Neural progenitor cell (in vitro differentiated cells): ENCODE data around the gene PIP4K2A. TPM values are rescaled to one million over a fixed set of nuclear protein-coding genes. Genes with fewer than 3 reads are reported as not detected.
"Not testable (repeated sequence)": the region's sequence is repeated elsewhere in the genome, so short reads cannot be mapped to it uniquely, and the experiment has no call there.

ENCODE experiments used
- DNase-seq: peaks from one replicate; pipeline ENCODE4 v3.0.0-alpha.2; 2016; ENCODE audit warnings: low spot score
- H2AFZ ChIP-seq: fragments of 200-600 bp; sonication (generic); replicated peaks from 2 replicates; pipeline ENCODE4 v1.6.1; 2016; ENCODE audit warnings: antibody characterized with exemption
- H3F3A ChIP-seq: fragments of 200-600 bp; sonication (generic); 2 replicates; pipeline ENCODE4 v1.6.1; 2016; ENCODE audit warnings: antibody characterized with exemption, low read depth
- H3K27ac ChIP-seq: fragments of 200-600 bp; sonication (generic); 2 replicates; pipeline ENCODE4 v1.5.1; 2016; ENCODE audit warnings: mild to moderate bottlenecking
- H3K27me3 ChIP-seq: fragments of 200-600 bp; sonication (generic); 2 replicates; pipeline ENCODE4 v1.6.1; 2016; ENCODE audit warnings: mild to moderate bottlenecking, moderate library complexity
- H3K36me3 ChIP-seq: fragments of 200-600 bp; sonication (generic); 2 replicates; pipeline ENCODE4 v1.5.1; 2016
- H3K4me1 ChIP-seq: fragments of 200-600 bp; sonication (generic); 2 replicates; pipeline ENCODE4 v1.6.1; 2016; ENCODE audit warnings: mixed run types
- H3K4me2 ChIP-seq: fragments of 200-600 bp; sonication (generic); 2 replicates; pipeline ENCODE4 v1.6.1; 2016
- H3K4me3 ChIP-seq: fragments of 200-600 bp; sonication (generic); 2 replicates; pipeline ENCODE4 v1.5.1; 2016
- H3K79me2 ChIP-seq: fragments of 200-600 bp; sonication (generic); 2 replicates; pipeline ENCODE4 v1.6.1; 2016; ENCODE audit warnings: low read depth
- H3K9ac ChIP-seq: fragments of 200-600 bp; sonication (generic); 2 replicates; pipeline ENCODE4 v1.6.1; 2016
- H3K9me3 ChIP-seq: fragments of 200-600 bp; sonication (generic); 2 replicates; pipeline ENCODE4 v1.5.1; 2016; ENCODE audit warnings: low read depth
- H4K20me1 ChIP-seq: fragments of 200-600 bp; sonication (generic); 2 replicates; pipeline ENCODE4 v1.6.1; 2016; ENCODE audit warnings: low read depth
- H3K27ac Mint-ChIP-seq: 3 replicates; pipeline ENCODE4 v1.8.0; 2021; ENCODE audit warnings: mixed read lengths
- H3K27me3 Mint-ChIP-seq: 2 replicates; pipeline ENCODE4 v1.8.0; 2022; ENCODE audit warnings: low read depth, mild to moderate bottlenecking, inconsistent platforms, moderate library complexity, mixed read lengths; ENCODE audit not compliant: insufficient read depth
- H3K36me3 Mint-ChIP-seq: 3 replicates; pipeline ENCODE4 v1.8.0; 2021; ENCODE audit warnings: mixed read lengths
- H3K4me1 Mint-ChIP-seq: 3 replicates; pipeline ENCODE4 v1.8.0; 2021; ENCODE audit warnings: mixed read lengths
- H3K4me3 Mint-ChIP-seq: 3 replicates; pipeline ENCODE4 v1.8.0; 2021; ENCODE audit warnings: mild to moderate bottlenecking, moderate library complexity, mixed read lengths
- H3K9me3 Mint-ChIP-seq: 3 replicates; pipeline ENCODE4 v1.8.0; 2020; ENCODE audit warnings: mixed read lengths
- EZH2 ChIP-seq: fragments of 200-600 bp; sonication (generic); IDR thresholded peaks from 2 replicates; pipeline ENCODE4 v1.6.1; 2017; ENCODE audit warnings: antibody characterized with exemption, mild to moderate bottlenecking, moderate library complexity
- EZH2phosphoT487 ChIP-seq: fragments of 200-600 bp; sonication (generic); IDR thresholded peaks from 2 replicates; pipeline ENCODE4 v1.6.1; 2017; ENCODE audit warnings: antibody characterized with exemption
- total RNA-seq: library from RNA; depleted of rRNA; stranded (reverse); fragments of >200 nt; gene quantifications from 2 replicates; pipeline ENCODE4 v1.2.3, GENCODE V29; 2015; ENCODE audit warnings: low replicate concordance
- TF ChIP-seq, protein P1 (sequence below): fragments of 200-600 bp; sonication (generic); IDR thresholded peaks from 2 replicates; pipeline ENCODE4 v1.5.1; 2017; ENCODE audit warnings: antibody characterized with exemption, mild to moderate bottlenecking

Gene PIP4K2A
- total RNA-seq, 1 donor from 2014 or later, result 37.6 TPM

DNA sequence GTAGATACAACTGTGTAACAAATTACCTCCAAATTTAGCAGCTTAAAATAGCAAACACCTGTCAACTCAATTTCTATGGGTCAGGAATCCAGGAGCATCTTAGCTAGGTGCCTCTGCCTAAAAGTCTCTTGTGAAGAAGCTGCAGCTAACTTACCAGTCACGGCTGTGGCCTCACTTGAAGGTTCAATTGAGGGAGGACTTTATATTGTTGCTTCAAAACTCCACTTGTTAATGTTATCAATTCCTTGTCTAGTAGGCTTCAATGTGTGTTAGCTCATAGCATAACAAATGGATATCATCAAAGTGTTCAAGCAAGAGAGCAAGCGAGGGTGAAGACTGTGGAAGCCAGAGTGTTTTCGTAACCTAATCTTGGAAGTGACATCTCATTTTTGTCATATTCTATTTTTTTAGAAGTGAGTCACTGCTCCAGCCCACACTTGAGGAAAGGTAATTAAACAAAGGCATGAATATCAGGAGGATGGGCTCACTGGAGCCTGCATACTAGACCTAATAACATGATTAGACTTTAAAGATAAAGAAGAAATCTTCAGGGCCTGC lies 196.1 kb downstream of the PIP4K2A start:
- Histone ChIP-seq H2AFZ (no peak overlapping the region), H3K79me2 (no peaks in the 10 kb centered on the region), H3K9me3 (no peaks in the 10 kb centered on the region), H3F3A (peaks cover 5% of the 10 kb centered on the region), H3K27me3 (peaks cover 21% of the 10 kb centered on the region), H3K4me3 (no peak overlapping the region), H4K20me1 (no peaks in the 10 kb centered on the region), H3K9ac (no peak overlapping the region), H3K27ac (no peak overlapping the region), H3K4me2 (no peak overlapping the region), H3K36me3 (no peaks in the 10 kb centered on the region), H3K4me1 (peaks cover 5% of the 10 kb centered on the region)
- peaks cover 2% of the 10 kb centered on the region for H3K27me3 Mint-ChIP-seq
- no peak for DNase-seq
- no peak overlapping the region for H3K4me3 Mint-ChIP-seq
- peaks cover 8% of the 10 kb centered on the region for H3K9me3 Mint-ChIP-seq
- no peaks in the 10 kb centered on the region for H3K36me3 Mint-ChIP-seq
- TF ChIP-seq, protein P1, sequence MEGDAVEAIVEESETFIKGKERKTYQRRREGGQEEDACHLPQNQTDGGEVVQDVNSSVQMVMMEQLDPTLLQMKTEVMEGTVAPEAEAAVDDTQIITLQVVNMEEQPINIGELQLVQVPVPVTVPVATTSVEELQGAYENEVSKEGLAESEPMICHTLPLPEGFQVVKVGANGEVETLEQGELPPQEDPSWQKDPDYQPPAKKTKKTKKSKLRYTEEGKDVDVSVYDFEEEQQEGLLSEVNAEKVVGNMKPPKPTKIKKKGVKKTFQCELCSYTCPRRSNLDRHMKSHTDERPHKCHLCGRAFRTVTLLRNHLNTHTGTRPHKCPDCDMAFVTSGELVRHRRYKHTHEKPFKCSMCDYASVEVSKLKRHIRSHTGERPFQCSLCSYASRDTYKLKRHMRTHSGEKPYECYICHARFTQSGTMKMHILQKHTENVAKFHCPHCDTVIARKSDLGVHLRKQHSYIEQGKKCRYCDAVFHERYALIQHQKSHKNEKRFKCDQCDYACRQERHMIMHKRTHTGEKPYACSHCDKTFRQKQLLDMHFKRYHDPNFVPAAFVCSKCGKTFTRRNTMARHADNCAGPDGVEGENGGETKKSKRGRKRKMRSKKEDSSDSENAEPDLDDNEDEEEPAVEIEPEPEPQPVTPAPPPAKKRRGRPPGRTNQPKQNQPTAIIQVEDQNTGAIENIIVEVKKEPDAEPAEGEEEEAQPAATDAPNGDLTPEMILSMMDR, result no peak
- TF ChIP-seq EZH2phosphoT487 (no peak), EZH2 (no peak)
- H3K4me1 Mint-ChIP-seq, result peaks cover 8% of the 10 kb centered on the region
- no peak overlapping the region for H3K27ac Mint-ChIP-seq

DNA sequence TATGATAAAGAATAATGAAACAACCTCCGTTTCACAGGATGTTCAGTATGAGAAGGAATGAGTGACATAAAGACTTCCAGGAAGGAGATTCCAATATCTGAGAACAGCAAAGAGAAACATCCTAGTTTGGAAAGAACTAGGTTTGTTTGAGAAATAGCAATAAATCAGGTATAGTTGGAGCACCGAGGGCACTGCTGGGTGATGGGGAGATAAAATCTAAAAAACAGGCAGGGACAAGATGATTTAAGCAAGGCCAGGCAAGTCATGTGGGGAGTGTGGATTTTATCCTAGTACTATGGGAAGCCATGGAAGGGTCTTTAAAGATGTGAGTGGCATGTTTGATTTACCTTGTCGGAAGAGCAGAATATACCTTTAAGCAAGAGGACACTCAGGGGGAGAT lies 199.4 kb downstream of the PIP4K2A start:
- Histone ChIP-seq H3K36me3 (no peaks in the 10 kb centered on the region), H4K20me1 (no peaks in the 10 kb centered on the region), H2AFZ (no peak overlapping the region), H3K4me3 (no peak overlapping the region), H3K9ac (no peak overlapping the region), H3K27me3 (peaks cover 18% of the 10 kb centered on the region), H3K79me2 (no peaks in the 10 kb centered on the region), H3K9me3 (no peaks in the 10 kb centered on the region), H3K4me2 (no peak overlapping the region), H3K27ac (no peak overlapping the region), H3F3A (peaks cover 17% of the 10 kb centered on the region), H3K4me1 (peaks cover 10% of the 10 kb centered on the region)
- H3K36me3 Mint-ChIP-seq, result peaks cover 3% of the 10 kb centered on the region
- no peak for TF ChIP-seq EZH2
- TF ChIP-seq, protein P1, result no peak
- no peak overlapping the region for H3K27ac Mint-ChIP-seq
- H3K9me3 Mint-ChIP-seq, result peaks cover 17% of the 10 kb centered on the region
- H3K4me1 Mint-ChIP-seq, result peaks cover 11% of the 10 kb centered on the region
- no peak for DNase-seq
- H3K4me3 Mint-ChIP-seq, result no peak overlapping the region
- H3K27me3 Mint-ChIP-seq, result no peaks in the 10 kb centered on the region

DNA sequence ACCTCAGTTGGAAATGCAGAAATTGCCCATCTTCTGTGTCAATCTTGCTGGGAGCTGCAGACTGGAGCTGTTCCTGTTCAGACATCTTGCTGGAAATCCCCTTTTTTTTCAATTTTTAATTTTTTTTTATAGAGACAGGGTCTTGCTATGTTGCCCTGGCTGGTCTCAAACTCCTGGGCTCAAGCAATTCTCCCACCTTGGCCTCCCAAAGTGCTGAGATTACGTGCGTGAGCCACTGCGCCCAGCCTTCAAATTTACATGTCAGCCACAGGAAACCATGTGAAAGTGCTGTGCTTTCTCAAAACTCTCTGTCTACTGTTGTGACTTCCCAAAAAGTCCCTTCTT lies 200.0 kb downstream of the PIP4K2A start:
- H3K9ac ChIP-seq, H3K36me3 Mint-ChIP-seq, DNase-seq, H4K20me1 ChIP-seq, H2AFZ ChIP-seq, H3K36me3 ChIP-seq, H3K79me2 ChIP-seq, H3K4me1 ChIP-seq, H3K9me3 ChIP-seq, H3K27ac ChIP-seq, H3K27me3 Mint-ChIP-seq, H3K4me3 Mint-ChIP-seq: not testable (repeated sequence)
- Histone ChIP-seq H3F3A (peaks cover 17% of the 10 kb centered on the region), H3K27me3 (peaks cover 16% of the 10 kb centered on the region), H3K4me3 (peak overlapping the region; percentile 11), H3K4me2 (peak overlapping the region; percentile 49)
- peaks cover 20% of the 10 kb centered on the region for H3K9me3 Mint-ChIP-seq
- H3K4me1 Mint-ChIP-seq, result peaks cover 11% of the 10 kb centered on the region
- H3K27ac Mint-ChIP-seq, result peak overlapping the region; percentile 21

DNA sequence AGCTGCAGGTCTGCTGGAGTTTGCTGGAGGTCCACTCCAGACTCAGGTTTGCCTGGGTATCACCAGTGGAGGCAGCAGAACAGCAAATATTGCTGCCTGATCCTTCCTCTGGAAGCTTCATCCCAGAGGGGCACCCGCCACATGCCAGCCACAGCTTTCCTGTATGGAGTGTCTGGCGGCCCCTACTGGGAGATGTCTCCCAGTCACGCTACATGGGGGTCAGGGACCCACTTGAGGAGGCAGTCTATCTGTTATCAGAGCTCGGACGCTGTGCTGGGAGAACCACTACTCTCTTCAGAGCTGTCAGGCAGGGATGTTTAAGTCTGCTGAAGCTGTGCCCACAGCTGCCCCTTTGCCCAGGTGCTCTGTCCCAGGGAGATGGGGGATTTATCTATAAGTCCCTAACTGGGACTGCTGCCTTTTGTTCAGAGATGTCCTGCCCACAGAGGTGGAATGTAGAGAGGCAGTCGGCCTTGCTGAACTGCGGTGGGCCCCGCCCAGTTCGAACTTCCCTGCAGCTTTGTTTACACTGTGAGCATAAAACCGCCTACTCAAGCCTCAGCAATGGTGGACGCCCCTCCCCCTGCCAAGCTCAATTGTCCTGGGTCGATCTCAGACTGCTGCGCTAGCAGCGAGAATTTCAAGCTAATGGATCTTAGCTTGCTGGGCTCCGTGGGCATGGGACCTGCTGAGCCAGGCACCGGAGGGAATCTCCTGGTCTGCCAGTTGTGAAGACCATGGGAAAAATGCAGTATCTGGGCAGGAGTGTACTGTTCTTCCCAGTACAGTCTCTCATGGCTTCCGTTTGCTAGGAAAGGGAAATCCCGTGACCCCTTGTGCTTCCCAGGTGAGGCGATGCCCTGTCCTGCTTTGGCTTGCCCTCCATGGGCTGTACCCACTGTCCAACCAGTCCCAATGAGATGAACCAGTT lies 200.6 kb downstream of the PIP4K2A start:
- peak overlapping the region; percentile 36 for H3K4me3 Mint-ChIP-seq
- peaks cover 11% of the 10 kb centered on the region for H3K4me1 Mint-ChIP-seq
- H3K79me2 ChIP-seq, H3K36me3 Mint-ChIP-seq, H4K20me1 ChIP-seq, H3K9ac ChIP-seq, H3K27me3 Mint-ChIP-seq, H3K36me3 ChIP-seq, H3K9me3 ChIP-seq, H3K4me1 ChIP-seq, H3K27ac ChIP-seq: not testable (repeated sequence)
- H3K9me3 Mint-ChIP-seq, result peaks cover 24% of the 10 kb centered on the region
- Histone ChIP-seq H3K4me3 (peak overlapping the region; percentile 11), H3F3A (peaks cover 17% of the 10 kb centered on the region), H3K27me3 (peaks cover 16% of the 10 kb centered on the region), H2AFZ (peak overlapping the region; percentile 51), H3K4me2 (peak overlapping the region; percentile 49)
- peak; percentile 91 for DNase-seq
- TF ChIP-seq, protein P1, result peak; percentile 34
- H3K27ac Mint-ChIP-seq, result peak overlapping the region; percentile 21

DNA sequence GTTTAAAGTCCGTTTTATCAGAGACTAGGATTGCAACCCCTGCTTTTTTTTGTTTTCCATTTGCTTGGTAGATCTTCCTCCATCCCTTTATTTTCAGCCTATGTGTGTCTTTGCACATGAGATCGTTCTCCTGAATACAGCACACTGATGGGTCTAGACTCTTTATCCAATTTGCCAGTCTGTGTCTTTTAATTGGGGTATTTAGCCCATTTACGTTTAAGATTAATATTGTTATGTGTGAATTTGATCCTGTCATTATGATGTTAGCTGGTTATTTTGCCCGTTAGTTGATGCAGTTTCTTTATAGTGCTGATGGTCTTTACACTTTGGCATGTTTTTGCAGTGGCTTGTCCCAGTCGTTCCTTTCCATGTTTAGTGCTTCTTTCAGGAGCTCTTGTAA lies 202.4 kb downstream of the PIP4K2A start:
- H3K36me3 Mint-ChIP-seq, result not testable (repeated sequence)
- peaks cover 11% of the 10 kb centered on the region for H3K4me1 Mint-ChIP-seq

More for the DNA sequence above, 202.4 kb downstream of the PIP4K2A start:
- H3K4me2 ChIP-seq, H3K9me3 ChIP-seq, H3K27me3 Mint-ChIP-seq, H3K9ac ChIP-seq, H3K4me1 ChIP-seq, H3K27ac ChIP-seq, H3K79me2 ChIP-seq, H2AFZ ChIP-seq, DNase-seq, H4K20me1 ChIP-seq, H3K27ac Mint-ChIP-seq, H3K4me3 Mint-ChIP-seq, H3K4me3 ChIP-seq, H3K36me3 ChIP-seq: not testable (repeated sequence)
- Histone ChIP-seq H3F3A (peaks cover 17% of the 10 kb centered on the region), H3K27me3 (peaks cover 16% of the 10 kb centered on the region)
- peaks cover 28% of the 10 kb centered on the region for H3K9me3 Mint-ChIP-seq
